H7 (cell line): ENCODE data around the gene GIPC1. TPM values are rescaled to one million over a fixed set of nuclear protein-coding genes. Genes with fewer than 3 reads are reported as not detected.

Source experiments
- DNase-seq: peaks from one replicate; pipeline ENCODE4 v3.0.0; 2012
- H3K27me3 ChIP-seq: 2 replicates; pipeline ENCODE4 v1.6.0; 2011; ENCODE audit warnings: mild to moderate bottlenecking, low read length; ENCODE audit not compliant: control insufficient read depth, insufficient read depth
- H3K36me3 ChIP-seq: replicated peaks from 2 replicates; pipeline ENCODE4 v1.5.1; 2011; ENCODE audit warnings: low read length; ENCODE audit not compliant: control insufficient read depth, insufficient read depth
- H3K4me3 ChIP-seq: 2 replicates; pipeline ENCODE4 v1.5.1; 2011; ENCODE audit warnings: low read depth, mild to moderate bottlenecking, control low read depth, low read length, moderate library complexity; ENCODE audit not compliant: insufficient read depth
- total RNA-seq: library from RNA; depleted of rRNA; stranded (reverse); fragments of >200 nt; shearing (Covaris generic); gene quantifications from 2 replicates; pipeline ENCODE4 v1.2.3, GENCODE V29; 2014

The GIPC1 gene
- total RNA-seq, 1 experiment from 2014 or later = 116 TPM

- peaks cover 21% of the 10 kb centered on the region for H3K36me3 ChIP-seq
- no peak overlapping the region for H3K4me3 ChIP-seq
- no peaks in the 10 kb centered on the region for H3K27me3 ChIP-seq
- no peak for DNase-seq
Measured at GRCh38 chr19:14449321-14449720, 46.6 kb downstream of the GIPC1 start.

- H3K4me3 ChIP-seq = no peak overlapping the region
- peaks cover 34% of the 10 kb centered on the region for H3K36me3 ChIP-seq
- DNase-seq = no peak
- no peaks in the 10 kb centered on the region for H3K27me3 ChIP-seq
Measured at GRCh38 chr19:14446336-14447036, 49.4 kb downstream of the GIPC1 start.

- H3K36me3 ChIP-seq = peaks cover 33% of the 10 kb centered on the region
- DNase-seq = no peak
- H3K27me3 ChIP-seq = no peaks in the 10 kb centered on the region
- H3K4me3 ChIP-seq = no peak overlapping the region
Measured at GRCh38 chr19:14443632-14444216, 52.2 kb downstream of the GIPC1 start.

GRCh38 chr19:14442891-14443631 is 52.9 kb downstream of the GIPC1 start:
- H3K36me3 ChIP-seq = peaks cover 30% of the 10 kb centered on the region
- no peaks in the 10 kb centered on the region for H3K27me3 ChIP-seq
- DNase-seq = no peak
- no peak overlapping the region for H3K4me3 ChIP-seq

GRCh38 chr19:14441041-14441938 is 54.6 kb downstream of the GIPC1 start:
- no peak overlapping the region for H3K4me3 ChIP-seq
- H3K36me3 ChIP-seq = peaks cover 23% of the 10 kb centered on the region
- H3K27me3 ChIP-seq = no peaks in the 10 kb centered on the region
- DNase-seq = no peak

GRCh38 chr19:14440049-14440448 is 55.9 kb downstream of the GIPC1 start:
- DNase-seq = no peak
- Histone ChIP-seq H3K4me3 (no peak overlapping the region), H3K36me3 (peaks cover 22% of the 10 kb centered on the region), H3K27me3 (no peaks in the 10 kb centered on the region)

- H3K27me3 ChIP-seq = no peaks in the 10 kb centered on the region
- no peak for DNase-seq
- H3K36me3 ChIP-seq = peaks cover 16% of the 10 kb centered on the region
- H3K4me3 ChIP-seq = no peak overlapping the region
Measured at GRCh38 chr19:14439014-14439413, 56.9 kb downstream of the GIPC1 start.

- Histone ChIP-seq H3K4me3 (no peak overlapping the region), H3K27me3 (no peaks in the 10 kb centered on the region), H3K36me3 (peaks cover 5% of the 10 kb centered on the region)
- no peak for DNase-seq
Measured at GRCh38 chr19:14437578-14438140, 58.3 kb downstream of the GIPC1 start.

- Histone ChIP-seq H3K4me3 (no peak overlapping the region), H3K27me3 (peaks cover 3% of the 10 kb centered on the region), H3K36me3 (no peaks in the 10 kb centered on the region; the same call in 1 of the 2 replicates)
- no peak for DNase-seq
Measured at GRCh38 chr19:14435320-14436050, 60.4 kb downstream of the GIPC1 start.

GRCh38 chr19:14434543-14435319 is 61.2 kb downstream of the GIPC1 start:
- peaks cover 3% of the 10 kb centered on the region for H3K27me3 ChIP-seq
- no peak overlapping the region for H3K4me3 ChIP-seq
- DNase-seq = peak; percentile 58
- no peaks in the 10 kb centered on the region; the same call in 1 of the 2 replicates for H3K36me3 ChIP-seq

- H3K4me3 ChIP-seq = peak overlapping the region; percentile 73
- peak; percentile 86 for DNase-seq
- H3K36me3 ChIP-seq = no peaks in the 10 kb centered on the region; the same call in 1 of the 2 replicates
- H3K27me3 ChIP-seq = peaks cover 3% of the 10 kb centered on the region
Measured at GRCh38 chr19:14433554-14434501, 62.1 kb downstream of the GIPC1 start.
